Body of pancreas (tissue), 4 donors: ENCODE results near the gene LMAN2. TPM values are rescaled to one million over a fixed set of nuclear protein-coding genes. Genes with fewer than 3 reads are reported as not detected.

ENCODE experiments used
- ATAC-seq: fragments of 150-250 bp; one replicate; pipeline ENCODE4 v1.9.1; 2016
- DNase-seq, 4 donors: peaks; one replicate each; pipeline ENCODE4 v3.0.0-alpha.2; 2019
- H3K27ac ChIP-seq, 4 donors: fragments of 200-600 bp; sonication (generic); 1 replicate in 3 of 4; 2 replicates in 1 of 4; pipeline versions ENCODE4 v1.5.1 to v1.6.1; 2016 to 2019; ENCODE audit warnings: mild to moderate bottlenecking in 1 of 4, mixed read lengths in 1 of 4, moderate library complexity in 1 of 4
- H3K27me3 ChIP-seq, 2 donors: fragments of 200-600 bp; sonication (generic); one replicate each; pipeline ENCODE4 v1.6.0; 2016; ENCODE audit warnings: mild to moderate bottlenecking in 1 of 2
- H3K36me3 ChIP-seq, 2 donors: fragments of 200-600 bp; sonication (generic); replicated peaks in 1 of 2; 2 replicates each; pipeline ENCODE4 v1.5.1; 2016; ENCODE audit warnings: low read depth in 2 of 2; ENCODE audit not compliant: insufficient read depth in 1 of 2
- H3K4me1 ChIP-seq: fragments of 200-600 bp; sonication (generic); one replicate; pipeline ENCODE4 v1.6.0; 2016
- H3K4me3 ChIP-seq, 2 donors: fragments of 200-600 bp; sonication (generic); 1 replicate in 1 of 2; 2 replicates in 1 of 2; pipeline ENCODE4 v1.5.1; 2016 to 2019
- H3K9me3 ChIP-seq, 3 donors: fragments of 200-600 bp; sonication (generic); 1 replicate in 2 of 3; 2 replicates in 1 of 3; pipeline ENCODE4 v1.5.1; 2016
- CTCF ChIP-seq, 7 experiments: fragments of 450-650 bp in 4 of 7; fragments of 200-600 bp in 3 of 7; sonication (generic) in 3 of 7; IDR thresholded peaks; one replicate each; pipeline ENCODE4 v1.5.1; 2016 to 2019; ENCODE audit warnings: antibody characterized with exemption in 7 of 7
- POLR2A ChIP-seq, 3 donors: fragments of 450-650 bp; IDR thresholded peaks; one replicate each; pipeline ENCODE4 v1.6.1; 2016; ENCODE audit warnings: antibody characterized with exemption in 3 of 3, mild to moderate bottlenecking in 2 of 3
- whole genome bisulfite sequencing, 2 donors: methylation state at CpG; one replicate each; pipeline ENCODE4 v1.1.5; 2017; 5-methylcytosine and 5-hydroxymethylcytosine counted together
- intact Hi-C: fragments of 100-400 bp; cut with DNase I; formaldehyde crosslinking; loops from one replicate; pipeline ENCODE4 v1.15.1; 2023
- total RNA-seq, 2 donors: library from RNA; depleted of rRNA; stranded (reverse); fragments of >200 nt; gene quantifications; one replicate each; pipeline ENCODE4 v1.1.0, GENCODE V29; 2016

LMAN2 gene
- total RNA-seq, 2 donors from 2014 or later, result 218 to 227 TPM

- Histone ChIP-seq H3K27ac (no peak overlapping the region), H3K36me3 (peaks cover 17 to 39% of the 10 kb centered on the region in 2 donors), H3K9me3 (no peaks in the 10 kb centered on the region), H3K4me3 (no peak overlapping the region), H3K4me1 (peaks cover 5% of the 10 kb centered on the region), H3K27me3 (no peaks in the 10 kb centered on the region)
- 81 to 89% methylated on average over 18 to 27 of the region's 36 CpGs for WGBS, 2 donors
- ATAC-seq, result no peak
- no peak for DNase-seq
- intact Hi-C loops, result no loop called here
- no peak for TF ChIP-seq CTCF (IDR thresholded peaks at IDR 0.05)
- no peak for TF ChIP-seq POLR2A (IDR thresholded peaks at IDR 0.05)
Measured at GRCh38 chr5:177336603-177337494, 14.6 kb downstream of the LMAN2 start.

GRCh38 chr5:177336112-177336511 lies 15.4 kb downstream of the LMAN2 start:
- ATAC-seq, result no peak

GRCh38 chr5:177335701-177336065 lies 15.8 kb downstream of the LMAN2 start:
- no peak overlapping the region for H3K4me3 ChIP-seq
- DNase-seq (no peak), ATAC-seq (no peak)
- peaks cover 17 to 39% of the 10 kb centered on the region in 2 donors for H3K36me3 ChIP-seq
- 75 to 89% methylated on average over 5 to 7 of the region's 7 CpGs for WGBS, 2 donors
- peaks cover 5% of the 10 kb centered on the region for H3K4me1 ChIP-seq
- H3K27me3 ChIP-seq, result no peaks in the 10 kb centered on the region
- intact Hi-C loops, result no loop called here
- no peak overlapping the region for H3K27ac ChIP-seq
- TF ChIP-seq CTCF (IDR thresholded peaks at IDR 0.05) (no peak), POLR2A (IDR thresholded peaks at IDR 0.05) (no peak)
- H3K9me3 ChIP-seq, result no peaks in the 10 kb centered on the region

More at GRCh38 chr5:177336112-177336511, 15.4 kb downstream of the LMAN2 start:
- peak in 4 of 7 experiments; percentile 26 to 48 (median 38) for TF ChIP-seq CTCF (IDR thresholded peaks at IDR 0.05)
- TF ChIP-seq POLR2A (IDR thresholded peaks at IDR 0.05), result no peak
- Histone ChIP-seq H3K27me3 (no peaks in the 10 kb centered on the region), H3K4me3 (no peak overlapping the region), H3K27ac (no peak overlapping the region), H3K36me3 (peaks cover 17 to 39% of the 10 kb centered on the region in 2 donors), H3K4me1 (peaks cover 5% of the 10 kb centered on the region), H3K9me3 (no peaks in the 10 kb centered on the region)
- peak in 2 of 4 donors; percentile 32 to 37 for DNase-seq
- 58 to 72% methylated on average over 12 of the region's 12 CpGs for WGBS, 2 donors
- intact Hi-C loops, result no loop called here

GRCh38 chr5:177334781-177335700 lies 16.4 kb downstream of the LMAN2 start:
- TF ChIP-seq CTCF (IDR thresholded peaks at IDR 0.05) (no peak), POLR2A (IDR thresholded peaks at IDR 0.05) (no peak)
- Histone ChIP-seq H3K4me3 (no peak overlapping the region), H3K36me3 (peaks cover 17 to 39% of the 10 kb centered on the region in 2 donors), H3K27me3 (no peaks in the 10 kb centered on the region), H3K9me3 (no peaks in the 10 kb centered on the region), H3K4me1 (peaks cover 11% of the 10 kb centered on the region), H3K27ac (no peak overlapping the region)
- no peak for ATAC-seq
- WGBS, 2 donors, result 87 to 90% methylated on average over 12 to 21 of the region's 21 CpGs
- intact Hi-C loops, result no loop called here
- no peak for DNase-seq
